GM12878 (cell line): ENCODE measurements around the gene VAV2. TPM values are rescaled to one million over a fixed set of nuclear protein-coding genes. Genes with fewer than 3 reads are reported as not detected.

Experiments
- ATAC-seq: fragments of 200-7000 bp; cut with Tn5 transposase; 3 replicates; pipeline ENCODE4 v1.9.1; 2020; ENCODE audit warnings: mild to moderate bottlenecking, moderate library complexity
- BruUV-seq: library from RNA; stranded (reverse); fragments of 400-500 nt; replicated peaks from 2 replicates; lab custom pipeline; 2021; lab: Mats Ljungman, UMichigan
- CTCF ChIA-PET: fragments of 300-600 bp; sonication (Branson Sonifier 250); formaldehyde crosslinking; extraction: SDS; loops from one replicate; lab custom pipeline; 2021; ENCODE audit warnings: inconsistent platforms; lab: Yijun Ruan, JAX
- POLR2A ChIA-PET: fragments of 350-600 bp; formaldehyde crosslinking; extraction: SDS; loops from one replicate; lab custom pipeline; 2021; ENCODE audit warnings: inconsistent platforms; lab: Charles Lee
- RAD21 ChIA-PET: fragments of 300-600 bp; sonication (Branson Sonifier 250); formaldehyde crosslinking; loops from one replicate; lab custom pipeline; 2023; ENCODE audit warnings: antibody characterized with exemption; ENCODE audit not compliant: unreplicated experiment; lab: Charles Lee
- SMC1A ChIA-PET: fragments of 300-600 bp; sonication (Branson Sonifier 250); formaldehyde crosslinking; loops from one replicate; lab custom pipeline; 2023; ENCODE audit not compliant: unreplicated experiment, uncharacterized antibody; lab: Charles Lee
- DNase-seq: peaks from one replicate; pipeline ENCODE4 v3.0.0-alpha.2; 2011; ENCODE audit warnings: low read depth, low spot score
- FAIRE-seq: peaks from 3 replicates; lab custom pipeline; 2011; peaks lifted over from hg19 to GRCh38; lab: Jason Lieb, UNC
- H2AFZ ChIP-seq: 2 replicates; pipeline ENCODE4 v1.6.0; 2011; ENCODE audit warnings: low read depth, low read length, control low read depth; ENCODE audit not compliant: control insufficient read depth
- H3K27ac ChIP-seq: 2 replicates; pipeline ENCODE4 v1.5.1; 2011; ENCODE audit warnings: control low read depth; ENCODE audit not compliant: control insufficient read depth, insufficient read depth
- H3K27me3 ChIP-seq, 2 experiments: replicated peaks in 1 of 2; 2 replicates each; pipeline versions ENCODE4 v1.6.0 to v1.6.1; 2011; ENCODE audit warnings: low read length in 1 of 2; ENCODE audit not compliant: control insufficient read depth in 2 of 2, insufficient read depth in 2 of 2
- H3K36me3 ChIP-seq, 2 experiments: 2 replicates each; pipeline ENCODE4 v1.5.1; 2011; ENCODE audit warnings: low read length in 1 of 2; ENCODE audit not compliant: control insufficient read depth in 2 of 2, insufficient read depth in 2 of 2
- H3K4me1 ChIP-seq: 2 replicates; pipeline ENCODE4 v1.6.1; 2011; ENCODE audit warnings: mild to moderate bottlenecking, low read length, moderate library complexity, mixed read lengths; ENCODE audit not compliant: control insufficient read depth, insufficient read depth
- H3K4me2 ChIP-seq: 2 replicates; pipeline ENCODE4 v1.6.0; 2011; ENCODE audit warnings: control low read depth; ENCODE audit not compliant: control insufficient read depth, insufficient read depth
- H3K4me3 ChIP-seq: fragments of 200-600 bp; sonication (generic); 2 replicates; pipeline ENCODE4 v1.5.1; 2016
- H3K79me2 ChIP-seq: 2 replicates; pipeline ENCODE4 v1.6.0; 2011; ENCODE audit warnings: low read length; ENCODE audit not compliant: control insufficient read depth, insufficient read depth
- H3K9ac ChIP-seq: 2 replicates; pipeline ENCODE4 v1.8.0; 2011; ENCODE audit warnings: low read length, control low read depth, mixed read lengths; ENCODE audit not compliant: control insufficient read depth, insufficient read depth
- H3K9me3 ChIP-seq: replicated peaks from 3 replicates; pipeline ENCODE4 v1.5.1; 2011; ENCODE audit warnings: mild to moderate bottlenecking, low read length; ENCODE audit not compliant: control insufficient read depth, insufficient read depth
- H4K20me1 ChIP-seq: 2 replicates; pipeline ENCODE4 v1.6.0; 2011; ENCODE audit not compliant: control insufficient read depth, insufficient read depth
- EED ChIP-seq: sonication (generic); IDR thresholded peaks from 2 replicates; pipeline ENCODE4 v1.6.1; 2016; ENCODE audit warnings: antibody characterized with exemption, low read depth
- HCFC1 ChIP-seq: fragments of 150-350 bp; IDR thresholded peaks from 2 replicates; pipeline ENCODE4 v1.6.1; 2014; ENCODE audit warnings: low read length
- SMAD5 ChIP-seq: IDR thresholded peaks from 2 replicates; pipeline ENCODE4 v1.6.1; 2016; ENCODE audit warnings: antibody characterized with exemption, low read depth
- ZNF24 ChIP-seq: fragments of 450-650 bp; IDR thresholded peaks from 2 replicates; pipeline ENCODE4 v1.6.1; 2017; ENCODE audit warnings: antibody characterized with exemption, mild to moderate bottlenecking
- ZNF384 ChIP-seq: IDR thresholded peaks from 2 replicates; pipeline ENCODE4 v1.6.1; 2012; ENCODE audit warnings: low read depth, mild to moderate bottlenecking, low read length, improper control_type of control experiment, borderline replicate concordance
- WGBS: methylation state at CpG from one replicate; pipeline ENCODE4 v1.1.6; 2016; ENCODE audit warnings: low lambda C conversion rate; ENCODE audit not compliant: insufficient replicate concordance, insufficient coverage; ENCODE audit errors: missing lambda C conversion rate; 5-methylcytosine and 5-hydroxymethylcytosine counted together
- in situ Hi-C: fragments of 300-500 bp; cut with MboI; formaldehyde crosslinking; loops from 9 replicates; pipeline ENCODE4 v1.14.3; 2018; ENCODE audit warnings: mixed read lengths
- intact Hi-C: fragments of 100-400 bp; cut with micrococcal nuclease; formaldehyde crosslinking; loops from one replicate; pipeline ENCODE4 v1.14.2; 2022; ENCODE audit not compliant: unreplicated experiment
- polyA plus RNA-seq, 11 experiments: library from polyadenylated mRNA; depleted of rRNA in 4 of 11; unstranded in 6 of 11; stranded (reverse) in 5 of 11; fragments of >200 nt; fragmentation: Nextera tagmentation in 4 of 11; fragmentation: Illumina TruSeq in 1 of 11; extraction: Ambion mirVana in 4 of 11; extraction: Trizol in 1 of 11; gene quantifications; 1 replicate in 1 of 11; 2 replicates in 10 of 11; pipeline versions ENCODE4 v1.2.1 to v1.2.3, GENCODE V29; 2011 to 2016; ENCODE audit warnings: inconsistent platforms in 2 of 11, missing spikeins in 2 of 11, low read depth in 1 of 11
- total RNA-seq, 4 experiments: library from RNA; depleted of rRNA in 3 of 4; stranded (reverse); fragments of >200 nt in 3 of 4; fragmentation: Illumina TruSeq in 1 of 4; extraction: Trizol in 1 of 4; gene quantifications; 2 replicates each; pipeline versions ENCODE4 v1.2.1 to v1.2.3, GENCODE V29; 2013 to 2021
- TF ChIP-seq, protein P1 (sequence below): fragments of 450-650 bp; IDR thresholded peaks from 2 replicates; pipeline ENCODE4 v1.6.1; 2017; ENCODE audit warnings: borderline replicate concordance
- TF ChIP-seq, protein P2 (sequence below): fragments of 450-650 bp; IDR thresholded peaks from 2 replicates; pipeline ENCODE4 v1.6.1; 2016; ENCODE audit warnings: mild to moderate bottlenecking

The VAV2 gene
- total and polyA plus RNA-seq, 10 of the 15 experiments (the other 5 are each of a cell fraction or from before 2014, with no cell fraction given), result 0.13 to 43.9 (median 16.9) TPM

DNA sequence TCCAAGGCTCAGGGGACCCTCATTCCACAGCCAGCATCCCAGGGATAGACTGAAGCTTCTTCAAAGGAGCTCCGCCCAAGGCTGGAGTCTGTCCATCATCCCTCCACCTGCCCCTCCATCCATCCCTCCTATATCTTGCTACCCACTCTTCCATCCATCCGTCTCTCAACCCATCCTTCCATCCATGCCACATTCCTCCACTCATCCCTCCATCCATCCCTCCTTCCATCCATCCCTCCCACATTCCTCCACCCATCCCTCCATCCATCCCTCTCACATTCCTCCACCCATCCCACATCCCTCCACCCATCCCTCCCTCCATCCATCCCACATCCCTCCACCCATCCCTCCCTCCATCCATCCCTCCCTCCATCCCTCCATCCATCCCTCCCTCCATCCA, 5.5 kb upstream of the VAV2 start (continued):
- TF ChIP-seq, protein P1, sequence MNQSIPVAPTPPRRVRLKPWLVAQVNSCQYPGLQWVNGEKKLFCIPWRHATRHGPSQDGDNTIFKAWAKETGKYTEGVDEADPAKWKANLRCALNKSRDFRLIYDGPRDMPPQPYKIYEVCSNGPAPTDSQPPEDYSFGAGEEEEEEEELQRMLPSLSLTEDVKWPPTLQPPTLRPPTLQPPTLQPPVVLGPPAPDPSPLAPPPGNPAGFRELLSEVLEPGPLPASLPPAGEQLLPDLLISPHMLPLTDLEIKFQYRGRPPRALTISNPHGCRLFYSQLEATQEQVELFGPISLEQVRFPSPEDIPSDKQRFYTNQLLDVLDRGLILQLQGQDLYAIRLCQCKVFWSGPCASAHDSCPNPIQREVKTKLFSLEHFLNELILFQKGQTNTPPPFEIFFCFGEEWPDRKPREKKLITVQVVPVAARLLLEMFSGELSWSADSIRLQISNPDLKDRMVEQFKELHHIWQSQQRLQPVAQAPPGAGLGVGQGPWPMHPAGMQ, result no peak
- TF ChIP-seq ZNF24 (no peak), SMAD5 (no peak), EED (no peak)
- TF ChIP-seq, all 136 proteins: peak for 0

DNA sequence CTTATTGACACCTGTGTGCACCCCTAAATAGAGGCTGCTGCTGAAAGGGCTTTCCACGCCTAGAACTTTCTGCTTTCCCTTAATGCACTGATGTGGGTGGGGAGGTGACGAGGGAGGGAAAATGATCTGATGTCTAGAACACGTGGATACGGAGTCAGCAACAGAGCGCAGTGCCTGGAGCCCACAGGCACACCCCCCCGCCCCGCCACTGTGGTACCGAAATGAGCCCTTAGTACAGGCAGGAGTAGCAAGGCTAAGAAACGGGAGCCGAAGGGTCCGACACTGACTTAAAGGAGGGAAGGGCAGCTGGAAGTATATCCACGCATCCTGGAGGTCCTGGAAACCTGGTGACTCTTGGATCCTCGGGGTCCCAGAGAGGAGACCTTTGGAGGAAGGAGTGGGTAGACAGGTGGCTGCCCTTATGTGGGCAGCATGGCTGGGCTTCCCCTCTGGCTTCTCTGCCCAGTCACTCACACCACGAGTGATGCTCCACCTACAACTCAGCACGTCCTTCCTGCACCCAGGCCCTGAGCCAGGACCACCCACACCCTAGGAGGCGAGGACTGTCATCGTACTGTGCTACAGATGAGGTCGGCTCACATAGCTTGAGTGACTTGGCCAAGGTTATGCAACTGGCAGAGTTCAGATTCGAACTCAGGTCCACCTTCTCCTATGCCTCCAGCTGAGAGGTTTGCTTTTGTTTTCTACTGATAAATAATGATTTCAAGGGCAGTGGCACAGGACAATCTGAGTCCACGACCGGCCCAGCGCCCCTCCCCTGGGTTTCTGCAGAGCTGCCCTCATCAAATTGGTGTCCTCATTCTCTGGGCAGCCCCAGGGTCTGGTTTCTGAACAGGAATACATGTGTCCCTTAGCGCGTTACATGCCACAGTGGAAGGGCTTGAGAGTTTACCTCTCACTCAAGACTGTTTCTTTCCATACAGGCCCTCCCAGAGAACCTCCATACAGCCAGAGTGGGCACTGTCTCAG, 4.7 kb upstream of the VAV2 start:
- Histone ChIP-seq H4K20me1 (no peaks in the 10 kb centered on the region), H3K4me1 (peaks cover 9% of the 10 kb centered on the region), H3K9ac (no peak overlapping the region), H3K36me3 (no peaks in the 10 kb centered on the region), H3K27ac (no peak overlapping the region), H3K4me2 (no peak overlapping the region), H3K9me3 (no peaks in the 10 kb centered on the region), H3K27me3 (no peaks in the 10 kb centered on the region), H2AFZ (no peak overlapping the region), H3K79me2 (peaks cover 13% of the 10 kb centered on the region), H3K4me3 (no peak overlapping the region)
- no peak for ATAC-seq
- in situ Hi-C loops, result no loop called here
- ChIA-PET CTCF (interaction anchor here (1.4 to 4.6 kb wide), 3 partner anchors 203 to 407 kb away, joined by 4 to 177 read pairs (median 50); no protein-coding TSS in a partner anchor), POLR2A (interaction anchor here (0.6 kb wide), 1 partner anchor 176 kb away, joined by 4 read pairs; no protein-coding TSS in a partner anchor), RAD21 (interaction anchor here (0.5 to 4.3 kb wide), 3 partner anchors 9 to 215 kb away, joined by 3 to 76 read pairs (median 4); no protein-coding TSS in a partner anchor), SMC1A (interaction anchor here (1.2 to 2.1 kb wide), 2 partner anchors 210 to 215 kb away, joined by 4 to 7 read pairs; no protein-coding TSS in a partner anchor)
- TF ChIP-seq, protein P2, sequence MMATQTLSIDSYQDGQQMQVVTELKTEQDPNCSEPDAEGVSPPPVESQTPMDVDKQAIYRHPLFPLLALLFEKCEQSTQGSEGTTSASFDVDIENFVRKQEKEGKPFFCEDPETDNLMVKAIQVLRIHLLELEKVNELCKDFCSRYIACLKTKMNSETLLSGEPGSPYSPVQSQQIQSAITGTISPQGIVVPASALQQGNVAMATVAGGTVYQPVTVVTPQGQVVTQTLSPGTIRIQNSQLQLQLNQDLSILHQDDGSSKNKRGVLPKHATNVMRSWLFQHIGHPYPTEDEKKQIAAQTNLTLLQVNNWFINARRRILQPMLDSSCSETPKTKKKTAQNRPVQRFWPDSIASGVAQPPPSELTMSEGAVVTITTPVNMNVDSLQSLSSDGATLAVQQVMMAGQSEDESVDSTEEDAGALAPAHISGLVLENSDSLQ, result peak; percentile 42; the same call in 1 of the 2 replicates
- TF ChIP-seq ZNF384 (no peak), HCFC1 (no peak)
- DNase-seq, result no peak
- BruUV-seq, result no TSS peak
- FAIRE-seq, result no peak
- 32% methylated on average over 24 of the region's 24 CpGs for WGBS
- intact Hi-C loops, result no loop called here
